OCI-LY1 (cell line): ENCODE measurements around the gene TRIM56.
"Not testable (repeated sequence)": the region's sequence is repeated elsewhere in the genome, so short reads cannot be mapped to it uniquely, and the experiment has no call there.

Experiments used
- H2AFZ ChIP-seq: fragments of 200-600 bp; sonication (generic), shearing (Covaris generic); 2 replicates; pipeline ENCODE4 v1.6.0; 2014; ENCODE audit warnings: antibody characterized with exemption, mild to moderate bottlenecking, low read length
- H3F3A ChIP-seq: fragments of 200-600 bp; sonication (generic), shearing (Covaris generic); 2 replicates; pipeline ENCODE4 v1.6.0; 2014; ENCODE audit warnings: mild to moderate bottlenecking, antibody characterized with exemption, low read length, moderate library complexity; ENCODE audit not compliant: insufficient read depth
- H3K27ac ChIP-seq: fragments of 200-600 bp; sonication (generic); 2 replicates; pipeline ENCODE4 v1.5.1; 2014; ENCODE audit warnings: low read length, mixed run types, mild to moderate bottlenecking, low read depth; ENCODE audit not compliant: poor library complexity, severe bottlenecking
- H3K27me3 ChIP-seq: fragments of 200-600 bp; sonication (generic); 2 replicates; pipeline ENCODE4 v1.6.0; 2014; ENCODE audit warnings: antibody characterized with exemption, mild to moderate bottlenecking, low read length, moderate library complexity; ENCODE audit not compliant: insufficient read depth
- H3K36me3 ChIP-seq: fragments of 200-600 bp; sonication (generic); 2 replicates; pipeline ENCODE4 v1.6.1; 2014; ENCODE audit warnings: mild to moderate bottlenecking, antibody characterized with exemption, low read length, moderate library complexity, mixed read lengths; ENCODE audit not compliant: insufficient read depth
- H3K4me1 ChIP-seq: fragments of 200-600 bp; sonication (generic); 2 replicates; pipeline ENCODE4 v1.5.1; 2014; ENCODE audit warnings: mild to moderate bottlenecking, low read length, moderate library complexity; ENCODE audit not compliant: insufficient read depth, severe bottlenecking
- H3K4me2 ChIP-seq: fragments of 200-600 bp; sonication (generic), shearing (Covaris generic); 2 replicates; pipeline ENCODE4 v1.6.1; 2014; ENCODE audit warnings: low read length
- H3K4me3 ChIP-seq: fragments of 200-600 bp; sonication (generic); 2 replicates; pipeline ENCODE4 v1.5.1; 2014; ENCODE audit warnings: low read length, low read depth, mild to moderate bottlenecking, mixed read lengths; ENCODE audit not compliant: poor library complexity, severe bottlenecking
- H3K79me2 ChIP-seq: fragments of 200-600 bp; shearing (Covaris generic); 2 replicates; pipeline ENCODE4 v1.6.1; 2016; ENCODE audit warnings: mixed run types, low read length, mixed read lengths; ENCODE audit not compliant: insufficient read depth
- H3K9ac ChIP-seq: fragments of 200-600 bp; sonication (generic), shearing (Covaris generic); 2 replicates; pipeline ENCODE4 v1.6.1; 2014; ENCODE audit warnings: mild to moderate bottlenecking, low read length, mixed read lengths
- H3K9me2 ChIP-seq: fragments of 200-600 bp; sonication (generic), shearing (Covaris generic); 2 replicates; pipeline ENCODE4 v1.6.1; 2014; ENCODE audit warnings: low read depth, mild to moderate bottlenecking, low read length, mixed read lengths
- H3K9me3 ChIP-seq: fragments of 200-600 bp; shearing (Covaris generic); 2 replicates; pipeline ENCODE4 v1.6.1; 2014; ENCODE audit warnings: low read length, mixed read lengths
- H4K20me1 ChIP-seq: fragments of 200-600 bp; sonication (generic), shearing (Covaris generic); 2 replicates; pipeline ENCODE4 v1.6.0; 2016; ENCODE audit warnings: mild to moderate bottlenecking, low read length; ENCODE audit not compliant: insufficient read depth
- EZH2 ChIP-seq: fragments of 200-600 bp; sonication (generic), shearing (Covaris generic); IDR thresholded peaks from 2 replicates; pipeline ENCODE4 v1.8.0; 2017; ENCODE audit warnings: borderline replicate concordance, mixed run types, mild to moderate bottlenecking, antibody characterized with exemption, low read length, moderate library complexity, mixed read lengths
- TF ChIP-seq, protein P1 (sequence below): fragments of 200-600 bp; sonication (generic), shearing (Covaris generic); IDR thresholded peaks from 2 replicates; pipeline ENCODE4 v1.5.1; 2017; ENCODE audit warnings: mild to moderate bottlenecking, antibody characterized with exemption, low read length, moderate library complexity, mixed read lengths

The TRIM56 gene

GRCh38 chr7:101118856-101119255 is 33.6 kb downstream of the TRIM56 start:
- H3K9ac ChIP-seq, result no peak overlapping the region
- no peak overlapping the region for H3K4me2 ChIP-seq
- H3F3A ChIP-seq, result no peaks in the 10 kb centered on the region
- H3K36me3 ChIP-seq, result no peaks in the 10 kb centered on the region
- no peaks in the 10 kb centered on the region for H3K79me2 ChIP-seq
- H3K27ac ChIP-seq, result no peak overlapping the region
- no peaks in the 10 kb centered on the region for H4K20me1 ChIP-seq
- no peak for TF ChIP-seq EZH2
- TF ChIP-seq, protein P1, sequence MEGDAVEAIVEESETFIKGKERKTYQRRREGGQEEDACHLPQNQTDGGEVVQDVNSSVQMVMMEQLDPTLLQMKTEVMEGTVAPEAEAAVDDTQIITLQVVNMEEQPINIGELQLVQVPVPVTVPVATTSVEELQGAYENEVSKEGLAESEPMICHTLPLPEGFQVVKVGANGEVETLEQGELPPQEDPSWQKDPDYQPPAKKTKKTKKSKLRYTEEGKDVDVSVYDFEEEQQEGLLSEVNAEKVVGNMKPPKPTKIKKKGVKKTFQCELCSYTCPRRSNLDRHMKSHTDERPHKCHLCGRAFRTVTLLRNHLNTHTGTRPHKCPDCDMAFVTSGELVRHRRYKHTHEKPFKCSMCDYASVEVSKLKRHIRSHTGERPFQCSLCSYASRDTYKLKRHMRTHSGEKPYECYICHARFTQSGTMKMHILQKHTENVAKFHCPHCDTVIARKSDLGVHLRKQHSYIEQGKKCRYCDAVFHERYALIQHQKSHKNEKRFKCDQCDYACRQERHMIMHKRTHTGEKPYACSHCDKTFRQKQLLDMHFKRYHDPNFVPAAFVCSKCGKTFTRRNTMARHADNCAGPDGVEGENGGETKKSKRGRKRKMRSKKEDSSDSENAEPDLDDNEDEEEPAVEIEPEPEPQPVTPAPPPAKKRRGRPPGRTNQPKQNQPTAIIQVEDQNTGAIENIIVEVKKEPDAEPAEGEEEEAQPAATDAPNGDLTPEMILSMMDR, result no peak
- peaks cover 2% of the 10 kb centered on the region; the same call in 1 of the 2 replicates for H3K27me3 ChIP-seq
- no peak overlapping the region for H3K4me3 ChIP-seq
- H3K9me3 ChIP-seq, result no peaks in the 10 kb centered on the region
- no peaks in the 10 kb centered on the region for H3K4me1 ChIP-seq
- no peak overlapping the region for H2AFZ ChIP-seq
- no peaks in the 10 kb centered on the region for H3K9me2 ChIP-seq

- Histone ChIP-seq H3K27me3 (peaks cover 6% of the 10 kb centered on the region), H3K27ac (no peak overlapping the region), H3K79me2 (no peaks in the 10 kb centered on the region), H3F3A (no peaks in the 10 kb centered on the region), H3K4me1 (no peaks in the 10 kb centered on the region), H4K20me1 (no peaks in the 10 kb centered on the region), H3K36me3 (no peaks in the 10 kb centered on the region), H3K4me2 (no peak overlapping the region), H3K9me2 (no peaks in the 10 kb centered on the region), H3K9me3 (no peaks in the 10 kb centered on the region), H3K9ac (no peak overlapping the region), H3K4me3 (no peak overlapping the region), H2AFZ (no peak overlapping the region)
- TF ChIP-seq, protein P1, result no peak
- TF ChIP-seq EZH2, result no peak
Observed at GRCh38 chr7:101119876-101120275, 34.6 kb downstream of the TRIM56 start.

DNA sequence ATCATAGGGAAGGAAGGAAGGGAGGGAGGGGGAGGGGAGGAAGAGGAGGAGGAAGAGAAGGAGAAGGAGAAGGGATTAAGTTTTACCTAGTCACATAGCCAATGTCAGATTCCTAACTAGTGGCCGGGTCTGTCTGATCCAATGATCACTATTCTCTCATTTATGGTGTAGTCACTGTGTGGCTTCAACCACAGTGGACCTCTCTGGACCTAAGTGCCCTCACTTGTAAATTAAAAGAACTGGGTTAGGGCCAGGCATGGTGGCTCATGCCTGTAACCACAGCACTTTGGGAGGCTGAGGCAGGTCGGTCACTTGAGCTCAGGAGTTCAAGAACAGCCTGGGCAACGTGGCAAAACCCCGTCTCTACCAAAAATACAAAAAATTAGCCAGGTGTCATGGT is 35.0 kb downstream of the TRIM56 start:
- H3K9me3 ChIP-seq, result no peaks in the 10 kb centered on the region
- no peaks in the 10 kb centered on the region for H3K36me3 ChIP-seq
- H3K4me2 ChIP-seq, result no peak overlapping the region
- no peaks in the 10 kb centered on the region for H3F3A ChIP-seq
- H4K20me1 ChIP-seq, result no peaks in the 10 kb centered on the region
- H3K4me3 ChIP-seq, result no peak overlapping the region
- no peak overlapping the region for H3K27ac ChIP-seq
- no peak overlapping the region for H3K9ac ChIP-seq
- H3K4me1 ChIP-seq, result no peaks in the 10 kb centered on the region
- TF ChIP-seq, protein P1, result no peak
- no peak for TF ChIP-seq EZH2
- no peak overlapping the region for H2AFZ ChIP-seq
- peaks cover 7% of the 10 kb centered on the region for H3K27me3 ChIP-seq
- no peaks in the 10 kb centered on the region for H3K9me2 ChIP-seq
- no peaks in the 10 kb centered on the region for H3K79me2 ChIP-seq

- H3K4me3 ChIP-seq, H3K79me2 ChIP-seq, H3K4me2 ChIP-seq, H3K9ac ChIP-seq, H3K4me1 ChIP-seq, H3F3A ChIP-seq, H3K9me2 ChIP-seq, H3K36me3 ChIP-seq, H2AFZ ChIP-seq, H4K20me1 ChIP-seq, H3K9me3 ChIP-seq, H3K27ac ChIP-seq, H3K27me3 ChIP-seq: not testable (repeated sequence)
Observed at GRCh38 chr7:101121631-101121990, 36.3 kb downstream of the TRIM56 start.
